HEK293 (cell line): ENCODE measurements around the gene CEP295NL.
"Not testable (repeated sequence)": the region's sequence is repeated elsewhere in the genome, so short reads cannot be mapped to it uniquely, and the experiment has no call there.

Experiments used
- CTCF ChIA-PET: fragments of 350-600 bp; formaldehyde crosslinking; extraction: SDS; loops from one replicate; lab custom pipeline; 2021; ENCODE audit warnings: antibody characterized with exemption; lab: Yijun Ruan, JAX
- POLR2A ChIA-PET: fragments of 300-600 bp; formaldehyde crosslinking; extraction: SDS; loops from one replicate; lab custom pipeline; 2020; ENCODE audit warnings: antibody characterized with exemption, inconsistent platforms; lab: Yijun Ruan, JAX
- H3K27ac ChIP-seq: fragments of 200-500 bp; sonication (Bioruptor generic); 2 replicates; pipeline ENCODE4 v1.5.1; 2014; ENCODE audit warnings: low read depth, low read length, control low read depth, inconsistent platforms; ENCODE audit errors: extremely low read depth
- H3K36me3 ChIP-seq, 2 experiments: fragments of 200-500 bp in 1 of 2; sonication (Bioruptor generic) in 1 of 2; 1 replicate in 1 of 2; 2 replicates in 1 of 2; pipeline ENCODE4 v1.5.1; 2014 to 2017; ENCODE audit warnings: inconsistent platforms in 2 of 2, low read length in 2 of 2; ENCODE audit not compliant: control insufficient read depth in 2 of 2, insufficient read depth in 1 of 2
- H3K4me1 ChIP-seq: fragments of 200-500 bp; sonication (Bioruptor generic); 2 replicates; pipeline ENCODE4 v1.5.1; 2014; ENCODE audit warnings: mild to moderate bottlenecking, low read length, inconsistent platforms; ENCODE audit not compliant: control insufficient read depth, insufficient read depth
- H3K4me3 ChIP-seq: 2 replicates; pipeline ENCODE4 v1.5.1; 2011; ENCODE audit warnings: low read depth, mild to moderate bottlenecking, control low read depth, low read length, moderate library complexity
- H3K9me3 ChIP-seq: fragments of 200-500 bp; sonication (Bioruptor generic); 2 replicates; pipeline ENCODE4 v1.5.1; 2014; ENCODE audit warnings: low read depth, low read length, inconsistent platforms; ENCODE audit not compliant: control insufficient read depth, insufficient read depth
- EGR2 ChIP-seq: fragments of 450-650 bp; formaldehyde crosslinking; IDR thresholded peaks from 2 replicates; pipeline ENCODE4 v1.5.1; 2016; ENCODE audit warnings: low read depth, missing biosample characterization, missing genetic modification characterization
- PRDM1 ChIP-seq: fragments of 450-650 bp; formaldehyde crosslinking; IDR thresholded peaks from 2 replicates; pipeline ENCODE4; 2016; ENCODE audit warnings: missing biosample characterization, missing genetic modification characterization
- PRDM10 ChIP-seq: fragments of 450-650 bp; formaldehyde crosslinking; IDR thresholded peaks from 2 replicates; pipeline ENCODE4 v1.5.1; 2016; ENCODE audit warnings: missing biosample characterization, missing genetic modification characterization
- SCRT1 ChIP-seq: fragments of 450-650 bp; formaldehyde crosslinking; IDR thresholded peaks from 2 replicates; pipeline ENCODE4 v1.5.1; 2016; ENCODE audit warnings: missing biosample characterization, missing genetic modification characterization, borderline replicate concordance
- SCRT2 ChIP-seq: fragments of 450-650 bp; formaldehyde crosslinking; IDR thresholded peaks from 2 replicates; pipeline ENCODE4 v1.5.1; 2016; ENCODE audit warnings: missing biosample characterization, missing genetic modification characterization
- SP7 ChIP-seq: fragments of 450-650 bp; formaldehyde crosslinking; IDR thresholded peaks from 2 replicates; pipeline ENCODE4 v1.5.1; 2016; ENCODE audit warnings: missing biosample characterization, missing genetic modification characterization
- TRIM28 ChIP-seq: IDR thresholded peaks from 2 replicates; pipeline ENCODE4 v1.6.1; 2011; ENCODE audit warnings: low read length, control low read depth, borderline replicate concordance
- YY2 ChIP-seq: fragments of 450-650 bp; formaldehyde crosslinking; IDR thresholded peaks from 2 replicates; pipeline ENCODE4 v1.5.1; 2016; ENCODE audit warnings: missing biosample characterization, missing genetic modification characterization
- ZBTB44 ChIP-seq: fragments of 450-650 bp; IDR thresholded peaks from 2 replicates; pipeline ENCODE4 v1.5.1; 2018; ENCODE audit warnings: missing biosample characterization, mild to moderate bottlenecking, missing genetic modification characterization
- ZBTB6 ChIP-seq: fragments of 450-650 bp; formaldehyde crosslinking; IDR thresholded peaks from 2 replicates; pipeline ENCODE4 v1.5.1; 2017; ENCODE audit warnings: missing biosample characterization, missing genetic modification characterization
- ZBTB7A ChIP-seq: fragments of 450-650 bp; formaldehyde crosslinking; IDR thresholded peaks from 2 replicates; pipeline ENCODE4 v1.5.1; 2016; ENCODE audit warnings: low read depth, missing biosample characterization, missing genetic modification characterization
- ZNF133 ChIP-seq: fragments of 450-650 bp; formaldehyde crosslinking; IDR thresholded peaks from 2 replicates; pipeline ENCODE4 v1.5.1; 2016; ENCODE audit warnings: missing biosample characterization, missing genetic modification characterization
- ZNF449 ChIP-seq: fragments of 450-650 bp; formaldehyde crosslinking; IDR thresholded peaks from 2 replicates; pipeline ENCODE4 v1.5.1; 2017; ENCODE audit warnings: missing biosample characterization, mild to moderate bottlenecking, missing genetic modification characterization, moderate library complexity
- ZNF48 ChIP-seq: fragments of 450-650 bp; formaldehyde crosslinking; IDR thresholded peaks from 2 replicates; pipeline ENCODE4 v1.5.1; 2016; ENCODE audit warnings: missing biosample characterization, missing genetic modification characterization
- ZNF510 ChIP-seq: fragments of 450-650 bp; formaldehyde crosslinking; IDR thresholded peaks from 2 replicates; pipeline ENCODE4 v1.5.1; 2018; ENCODE audit warnings: mild to moderate bottlenecking, missing genetic modification characterization, missing biosample characterization; ENCODE audit not compliant: insufficient replicate concordance
- ZNF558 ChIP-seq: fragments of 450-650 bp; formaldehyde crosslinking; IDR thresholded peaks from 2 replicates; pipeline ENCODE4 v1.5.1; 2016; ENCODE audit warnings: missing biosample characterization, missing genetic modification characterization
- ZNF560 ChIP-seq: fragments of 450-650 bp; formaldehyde crosslinking; IDR thresholded peaks from 2 replicates; pipeline ENCODE4 v1.5.1; 2017; ENCODE audit warnings: missing biosample characterization, missing genetic modification characterization, borderline replicate concordance
- ZNF692 ChIP-seq: fragments of 450-650 bp; formaldehyde crosslinking; IDR thresholded peaks from 2 replicates; pipeline ENCODE4 v1.5.1; 2016; ENCODE audit warnings: missing biosample characterization, missing genetic modification characterization
- ZNF776 ChIP-seq: fragments of 450-650 bp; formaldehyde crosslinking; IDR thresholded peaks from 2 replicates; pipeline ENCODE4 v1.5.0; 2017; ENCODE audit warnings: missing biosample characterization, missing genetic modification characterization, borderline replicate concordance
- ZNF791 ChIP-seq: fragments of 450-650 bp; formaldehyde crosslinking; IDR thresholded peaks from 2 replicates; pipeline ENCODE4 v1.5.1; 2016; ENCODE audit warnings: missing biosample characterization, missing genetic modification characterization

Gene CEP295NL

GRCh38 chr17:78878261-78878660, 24.7 kb downstream of the CEP295NL start:
- CTCF ChIA-PET: interaction anchor here (0.9 to 2.0 kb wide), 2 partner anchors 13 to 93 kb away, joined by 4 to 15 read pairs; no protein-coding TSS in a partner anchor
- Histone ChIP-seq H3K4me1 (peaks cover 14% of the 10 kb centered on the region), H3K9me3 (no peaks in the 10 kb centered on the region), H3K27ac (no peak overlapping the region), H3K36me3 (peaks cover 0 to 4% of the 10 kb centered on the region in 2 experiments; a peak in 2 of 3 replicates), H3K4me3 (no peak overlapping the region)
- POLR2A ChIA-PET: no interaction called here
- TF ChIP-seq ZBTB7A (tag by site-specific recombination) (no peak), PRDM1 (no peak), SP7 (tag by site-specific recombination) (no peak), ZNF791 (no peak), ZNF449 (tag by site-specific recombination) (no peak), YY2 (no peak), ZBTB6 (tag by site-specific recombination) (no peak), ZNF558 (tag by site-specific recombination) (no peak)

GRCh38 chr17:78876954-78877517, 26.0 kb downstream of the CEP295NL start:
- peak; percentile 35; the same call in 1 of the 2 replicates for TF ChIP-seq SCRT1
- TF ChIP-seq, all 188 proteins: peak for 1; not testable (repeated sequence) for 187
- CTCF ChIA-PET: interaction anchor here (2.0 to 4.7 kb wide), 2 partner anchors 11 to 95 kb away, joined by 15 to 41 read pairs; no protein-coding TSS in a partner anchor
- not testable (repeated sequence) for H3K4me3 ChIP-seq, H3K36me3 ChIP-seq, H3K9me3 ChIP-seq, H3K27ac ChIP-seq
- peaks cover 14% of the 10 kb centered on the region for H3K4me1 ChIP-seq
- POLR2A ChIA-PET: interaction anchor here (0.6 kb wide), 1 partner anchor 23 kb away, joined by 3 read pairs; no protein-coding TSS in a partner anchor

- Histone ChIP-seq H3K36me3 (peaks cover 0 to 7% of the 10 kb centered on the region in 2 experiments; a peak in 2 of 3 replicates), H3K27ac (no peak overlapping the region), H3K4me1 (peaks cover 14% of the 10 kb centered on the region), H3K9me3 (no peaks in the 10 kb centered on the region), H3K4me3 (no peak overlapping the region)
- ChIA-PET CTCF (interaction anchor here (0.6 to 4.7 kb wide), 6 partner anchors 10 to 516 kb away, joined by 3 to 41 read pairs (median 3); no protein-coding TSS in a partner anchor), POLR2A (interaction anchor here (0.6 kb wide), 1 partner anchor 22 kb away, joined by 3 read pairs; no protein-coding TSS in a partner anchor)
- no peak for TF ChIP-seq ZNF692 (tag by site-specific recombination)
- TF ChIP-seq ZNF776 (tag by site-specific recombination): no peak
- TF ChIP-seq TRIM28: no peak
- TF ChIP-seq ZBTB44 (tag by site-specific recombination): no peak
- TF ChIP-seq ZNF48 (tag by site-specific recombination): no peak
- no peak for TF ChIP-seq ZNF560 (tag by site-specific recombination)
- no peak for TF ChIP-seq ZNF133
- TF ChIP-seq EGR2: no peak
- TF ChIP-seq SCRT2 (tag by site-specific recombination): 0 out of 2 replicates have a peak, but pooled peaks have one; percentile 21
- TF ChIP-seq ZNF510 (tag by site-specific recombination): no peak
- peak; percentile 79 for TF ChIP-seq PRDM10 (tag by site-specific recombination)
These were observed 26.9 kb downstream of the CEP295NL start for GRCh38 chr17:78876094-78876597.
